Cardiac fibroblast (primary cell): ENCODE data around the gene DUSP1.

Experiments
- DNase-seq, 2 donors: peaks; one replicate each; pipeline versions ENCODE4 v3.0.0 to v3.0.0-alpha.2; 2010; ENCODE audit warnings: low read depth in 2 of 2
- H3K4me3 ChIP-seq, 2 donors: replicated peaks in 1 of 2; 1 replicate in 1 of 2; 2 replicates in 1 of 2; pipeline ENCODE4 v1.5.1; 2011; ENCODE audit warnings: low read depth in 2 of 2, low read length in 2 of 2, mild to moderate bottlenecking in 2 of 2, moderate library complexity in 1 of 2
- CTCF ChIP-seq: IDR thresholded peaks from one replicate; pipeline ENCODE4 v1.5.1; 2011; ENCODE audit warnings: low read depth, mild to moderate bottlenecking, low read length, inconsistent platforms

DUSP1 gene

GRCh38 chr5:172726966-172727365 is 44.0 kb downstream of the DUSP1 start:
- DNase-seq, result no peak
- TF ChIP-seq CTCF, result no peak

GRCh38 chr5:172725785-172726184 is 45.2 kb downstream of the DUSP1 start:
- TF ChIP-seq CTCF, result no peak
- no peak overlapping the region for H3K4me3 ChIP-seq
- no peak for DNase-seq

More at GRCh38 chr5:172726966-172727365, 44.0 kb downstream of the DUSP1 start:
- H3K4me3 ChIP-seq, result no peak overlapping the region

- DNase-seq, result no peak
- H3K4me3 ChIP-seq, result no peak overlapping the region
- no peak for TF ChIP-seq CTCF
Measured at GRCh38 chr5:172725273-172725672, 45.7 kb downstream of the DUSP1 start.

- no peak overlapping the region for H3K4me3 ChIP-seq
- DNase-seq, result no peak
- TF ChIP-seq CTCF, result no peak
Measured at GRCh38 chr5:172724242-172725183, 46.5 kb downstream of the DUSP1 start.

- TF ChIP-seq CTCF, result no peak
- H3K4me3 ChIP-seq, result no peak overlapping the region
- DNase-seq, result no peak
Measured at GRCh38 chr5:172723508-172723907, 47.5 kb downstream of the DUSP1 start.

- no peak for DNase-seq
- no peak for TF ChIP-seq CTCF
- no peak overlapping the region for H3K4me3 ChIP-seq
Measured at GRCh38 chr5:172722327-172722815, 48.6 kb downstream of the DUSP1 start.
